Kidney epithelial cell (primary cell): ENCODE data around the gene LGI4. TPM values are rescaled to one million over a fixed set of nuclear protein-coding genes. Genes with fewer than 3 reads are reported as not detected.

Experiments used
- DNase-seq: peaks from one replicate; pipeline ENCODE4 v3.0.0-alpha.2; 2010; ENCODE audit warnings: low read depth
- H3K27me3 ChIP-seq: 2 replicates; pipeline ENCODE4 v1.6.0; 2011; ENCODE audit warnings: low read length; ENCODE audit not compliant: control insufficient read depth, insufficient read depth
- H3K36me3 ChIP-seq: 2 replicates; pipeline ENCODE4 v1.5.1; 2011; ENCODE audit warnings: low read length; ENCODE audit not compliant: control insufficient read depth, insufficient read depth
- H3K4me3 ChIP-seq: 2 replicates; pipeline ENCODE4 v1.5.1; 2011; ENCODE audit warnings: low read depth, mild to moderate bottlenecking, control low read depth, low read length
- total RNA-seq: library from RNA; depleted of rRNA; stranded (reverse); fragments of >200 nt; gene quantifications from 2 replicates; pipeline ENCODE4 v1.2.3, GENCODE V29; 2015
- TF ChIP-seq, protein P1 (sequence below): IDR thresholded peaks from 2 replicates; pipeline ENCODE4 v1.5.1; 2011; ENCODE audit warnings: mild to moderate bottlenecking, moderate library complexity, low read length, control low read depth, inconsistent platforms; ENCODE audit not compliant: insufficient read depth, poor library complexity, severe bottlenecking

The LGI4 gene
- total RNA-seq, 1 donor from 2014 or later, result not detected

DNA sequence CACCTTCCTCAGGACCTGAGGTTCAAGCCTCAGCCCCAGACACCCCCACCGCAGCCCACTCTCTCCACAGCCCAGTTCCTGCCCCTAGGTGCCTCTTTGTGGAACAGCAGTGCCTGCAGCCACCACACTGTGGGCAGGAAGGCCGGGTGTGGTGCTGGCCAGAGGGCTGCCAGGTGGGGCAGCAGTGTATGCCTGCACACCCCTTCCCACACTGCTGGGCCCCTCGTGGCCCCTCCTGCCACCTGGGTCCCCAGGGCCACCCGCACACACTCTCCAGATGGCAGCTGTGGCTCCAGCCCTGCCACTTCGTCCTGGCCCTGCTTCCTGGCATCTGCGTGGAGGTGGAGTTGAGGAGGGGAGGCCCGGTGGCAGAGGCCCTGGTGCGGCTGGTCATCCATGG lies 58.2 kb downstream of the LGI4 start:
- no peak for DNase-seq

DNA sequence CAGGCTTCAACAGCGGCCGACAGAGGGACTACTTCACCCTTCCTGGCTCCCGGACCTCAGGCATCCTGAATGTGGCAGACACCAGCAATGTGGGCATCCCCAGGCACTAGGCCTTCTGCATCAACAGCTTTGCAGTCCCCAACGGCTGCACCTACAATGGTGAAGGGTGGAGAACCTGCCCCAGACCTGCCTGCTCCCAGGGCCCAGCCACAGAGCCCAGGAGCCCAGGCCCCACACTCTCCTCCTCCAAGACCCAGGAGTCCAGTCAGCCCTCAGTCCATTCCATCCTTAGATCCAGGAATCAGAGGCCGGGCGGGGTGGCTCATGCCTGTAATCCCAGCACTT lies 58.9 kb downstream of the LGI4 start:
- Histone ChIP-seq H3K36me3 (no peaks in the 10 kb centered on the region), H3K4me3 (no peak overlapping the region), H3K27me3 (no peaks in the 10 kb centered on the region)
- no peak for DNase-seq
- TF ChIP-seq, protein P1, sequence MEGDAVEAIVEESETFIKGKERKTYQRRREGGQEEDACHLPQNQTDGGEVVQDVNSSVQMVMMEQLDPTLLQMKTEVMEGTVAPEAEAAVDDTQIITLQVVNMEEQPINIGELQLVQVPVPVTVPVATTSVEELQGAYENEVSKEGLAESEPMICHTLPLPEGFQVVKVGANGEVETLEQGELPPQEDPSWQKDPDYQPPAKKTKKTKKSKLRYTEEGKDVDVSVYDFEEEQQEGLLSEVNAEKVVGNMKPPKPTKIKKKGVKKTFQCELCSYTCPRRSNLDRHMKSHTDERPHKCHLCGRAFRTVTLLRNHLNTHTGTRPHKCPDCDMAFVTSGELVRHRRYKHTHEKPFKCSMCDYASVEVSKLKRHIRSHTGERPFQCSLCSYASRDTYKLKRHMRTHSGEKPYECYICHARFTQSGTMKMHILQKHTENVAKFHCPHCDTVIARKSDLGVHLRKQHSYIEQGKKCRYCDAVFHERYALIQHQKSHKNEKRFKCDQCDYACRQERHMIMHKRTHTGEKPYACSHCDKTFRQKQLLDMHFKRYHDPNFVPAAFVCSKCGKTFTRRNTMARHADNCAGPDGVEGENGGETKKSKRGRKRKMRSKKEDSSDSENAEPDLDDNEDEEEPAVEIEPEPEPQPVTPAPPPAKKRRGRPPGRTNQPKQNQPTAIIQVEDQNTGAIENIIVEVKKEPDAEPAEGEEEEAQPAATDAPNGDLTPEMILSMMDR, result no peak

More for the DNA sequence above, 58.2 kb downstream of the LGI4 start:
- H3K4me3 ChIP-seq, result no peak overlapping the region
- H3K27me3 ChIP-seq, result no peaks in the 10 kb centered on the region
- H3K36me3 ChIP-seq, result no peaks in the 10 kb centered on the region
- TF ChIP-seq, protein P1, result no peak

DNA sequence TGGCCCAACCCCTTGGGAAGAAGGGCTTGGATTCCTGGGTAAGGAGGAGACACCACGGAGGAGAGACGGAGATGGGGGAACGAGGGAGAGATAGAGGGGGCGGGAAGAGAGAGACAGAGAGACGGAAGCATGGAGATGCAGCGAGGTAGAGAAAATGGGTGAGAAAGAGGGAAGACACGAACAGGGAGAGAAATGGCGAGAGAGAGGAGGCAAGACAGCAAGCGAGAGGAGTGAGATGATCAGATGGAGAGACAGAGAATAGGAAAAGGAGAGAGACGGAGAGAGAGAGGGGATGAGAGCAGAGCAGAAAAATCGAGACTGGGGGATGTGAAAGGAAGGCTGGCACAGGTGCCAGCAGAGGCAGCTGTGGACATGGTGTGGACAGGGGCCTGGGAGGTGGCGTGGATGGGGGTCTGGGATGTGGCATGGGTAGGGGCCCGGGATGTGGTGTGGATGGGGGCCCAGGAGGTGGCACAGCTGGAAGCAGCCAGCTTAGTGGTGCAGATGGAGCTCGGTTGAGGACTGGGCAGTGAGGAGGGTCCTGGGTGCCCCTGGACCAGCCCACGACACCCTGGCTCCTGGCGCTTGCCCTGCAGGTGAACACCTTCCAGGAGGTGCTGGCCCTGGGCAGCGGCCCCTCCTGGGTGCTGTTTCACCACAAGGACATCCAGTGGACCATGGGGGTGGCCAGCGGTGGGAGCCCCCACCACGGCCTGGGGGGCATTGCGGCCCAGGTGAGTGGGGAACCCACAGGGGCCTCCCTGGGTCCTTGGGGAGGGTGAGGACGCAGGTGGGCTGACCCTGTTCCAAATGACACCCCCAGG lies 59.4 kb downstream of the LGI4 start:
- Histone ChIP-seq H3K36me3 (no peaks in the 10 kb centered on the region), H3K4me3 (no peak overlapping the region), H3K27me3 (no peaks in the 10 kb centered on the region)
- no peak for DNase-seq
- TF ChIP-seq, protein P1, result no peak

Other genes with a start within 250 kb of the LGI4 start
- 1.6 and 2.1 TPM in 2 replicates for gene ZNF30, start 208.2 kb downstream of the LGI4 start, total RNA-seq
- gene ZNF792, start 170.8 kb downstream of the LGI4 start, total RNA-seq, result 5.6 and 6.1 TPM in 2 replicates
- 88.0 and 104 TPM in 2 replicates for gene GRAMD1A, start 134.7 kb downstream of the LGI4 start, total RNA-seq
- 1.6 and 1.8 TPM in 2 replicates for gene SCN1B, start 104.6 kb downstream of the LGI4 start, total RNA-seq
- gene HPN, start 93.3 kb downstream of the LGI4 start, total RNA-seq, result 1.6 and 2.3 TPM in 2 replicates
- gene FXYD3, start 19.2 kb downstream of the LGI4 start, total RNA-seq, result 0.50 and 0.89 TPM in 2 replicates
- gene FXYD1, start 3.8 kb upstream of the LGI4 start, total RNA-seq, result not detected in 2 replicates
- not detected in 2 replicates for gene FXYD7, start 8.2 kb upstream of the LGI4 start, total RNA-seq
- 135 and 153 TPM in 2 replicates for gene FXYD5, start 19.7 kb upstream of the LGI4 start, total RNA-seq
- not detected in 2 replicates for gene FAM187B, start 93.7 kb upstream of the LGI4 start, total RNA-seq
- gene LSR, start 113.9 kb upstream of the LGI4 start, total RNA-seq, result 147 and 247 TPM in 2 replicates
- 95.1 and 96.5 TPM in 2 replicates for gene USF2, start 133.9 kb upstream of the LGI4 start, total RNA-seq
- not detected in 2 replicates for gene HAMP, start 147.5 kb upstream of the LGI4 start, total RNA-seq
- 0.04 TPM in 1 of 2 replicates, not detected in the other for gene MAG, start 157.1 kb upstream of the LGI4 start, total RNA-seq
- 0.75 and 2.9 TPM in 2 replicates for gene CD22, start 194.1 kb upstream of the LGI4 start, total RNA-seq
- gene FFAR1, start 212.8 kb upstream of the LGI4 start, total RNA-seq, result 0.04 TPM in 1 of 2 replicates, not detected in the other
- not detected in 2 replicates for gene FFAR3, start 223.4 kb upstream of the LGI4 start, total RNA-seq
- not detected in 2 replicates for gene GPR42, start 236.0 kb upstream of the LGI4 start, total RNA-seq